T-helper 22 cell (primary cell): Measurements from ENCODE around the gene RETREG2.
"Not testable (repeated sequence)": the region's sequence is repeated elsewhere in the genome, so short reads cannot be mapped to it uniquely, and the experiment has no call there.

Experiments used
- DNase-seq: peaks from one replicate; pipeline ENCODE4 v3.0.0-alpha.2; 2020; ENCODE audit warnings: low read depth

RETREG2 gene

DNA sequence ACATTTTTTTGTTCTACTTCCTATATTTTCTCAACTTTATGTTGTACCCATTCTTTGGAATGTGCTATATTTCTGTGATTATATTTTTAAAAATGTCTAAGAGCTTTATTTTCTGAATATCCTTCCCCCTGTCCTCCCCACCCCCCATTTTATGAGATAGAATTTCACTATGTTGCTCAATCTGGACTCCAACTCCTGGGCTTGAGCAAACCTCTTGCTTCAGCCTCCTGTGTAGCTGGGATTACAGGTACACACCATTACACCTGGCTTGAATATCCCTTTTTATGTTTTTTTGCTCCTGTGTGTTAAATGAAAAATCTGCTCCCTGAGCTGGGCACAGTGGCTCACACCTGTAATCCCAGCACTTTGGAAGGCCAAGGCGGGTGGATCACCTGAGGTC, 19.3 kb downstream of the RETREG2 start:
- DNase-seq: no peak

DNA sequence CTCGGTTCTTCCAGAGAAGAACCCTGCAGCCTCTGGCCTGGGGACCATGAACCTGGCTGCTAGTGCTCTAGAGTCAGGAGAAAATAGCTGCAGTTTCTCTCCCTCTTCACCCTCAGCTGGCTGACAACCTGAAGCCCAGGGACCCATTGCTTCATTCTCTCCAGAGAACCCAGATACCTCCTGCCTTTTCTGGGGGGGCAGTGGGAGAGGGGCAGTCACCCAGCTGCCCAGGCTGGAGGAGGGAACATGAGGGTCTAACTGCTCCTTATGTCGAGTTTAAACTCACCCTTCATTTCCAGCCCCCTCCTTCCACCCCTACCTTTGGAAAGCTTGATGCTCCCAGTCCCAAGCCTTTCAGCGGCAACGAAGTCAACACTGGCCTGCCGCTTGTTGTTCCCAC, 20.9 kb downstream of the RETREG2 start:
- no peak for DNase-seq

DNA sequence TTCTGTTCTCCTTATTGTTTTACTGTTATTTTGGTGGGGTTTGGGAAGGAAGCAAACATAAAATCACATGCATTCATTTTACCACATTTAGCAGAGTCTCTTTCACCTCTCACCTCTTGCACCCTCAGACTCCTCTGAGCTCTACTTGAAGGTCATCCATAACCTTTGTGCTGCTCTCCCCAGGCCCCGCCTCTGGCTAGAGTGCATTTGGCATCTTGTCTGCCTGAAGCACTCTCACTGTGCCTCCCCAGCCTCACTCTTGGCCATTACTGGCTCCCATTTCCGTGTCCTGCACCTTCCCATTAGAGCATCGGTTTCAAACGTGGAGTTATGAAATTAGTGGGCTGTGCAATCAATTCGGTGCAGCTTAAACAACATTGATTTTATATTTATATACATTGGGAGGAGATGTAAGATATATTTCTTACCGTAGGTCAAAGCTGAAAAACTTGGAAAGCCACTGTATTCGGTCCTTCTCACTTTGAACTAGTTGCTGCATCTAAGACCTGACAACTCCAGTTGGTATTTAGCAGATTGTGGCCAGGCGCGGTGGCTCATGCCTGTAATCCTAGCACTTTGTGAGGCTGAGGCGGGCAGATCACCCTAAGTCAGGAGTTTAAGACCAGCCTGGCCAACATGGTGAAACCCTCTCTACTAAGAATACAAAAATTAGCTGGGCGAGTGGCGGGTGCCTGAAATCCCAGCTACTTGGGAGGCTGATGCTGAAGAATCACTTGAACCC, 21.6 kb downstream of the RETREG2 start:
- no peak for DNase-seq

DNA sequence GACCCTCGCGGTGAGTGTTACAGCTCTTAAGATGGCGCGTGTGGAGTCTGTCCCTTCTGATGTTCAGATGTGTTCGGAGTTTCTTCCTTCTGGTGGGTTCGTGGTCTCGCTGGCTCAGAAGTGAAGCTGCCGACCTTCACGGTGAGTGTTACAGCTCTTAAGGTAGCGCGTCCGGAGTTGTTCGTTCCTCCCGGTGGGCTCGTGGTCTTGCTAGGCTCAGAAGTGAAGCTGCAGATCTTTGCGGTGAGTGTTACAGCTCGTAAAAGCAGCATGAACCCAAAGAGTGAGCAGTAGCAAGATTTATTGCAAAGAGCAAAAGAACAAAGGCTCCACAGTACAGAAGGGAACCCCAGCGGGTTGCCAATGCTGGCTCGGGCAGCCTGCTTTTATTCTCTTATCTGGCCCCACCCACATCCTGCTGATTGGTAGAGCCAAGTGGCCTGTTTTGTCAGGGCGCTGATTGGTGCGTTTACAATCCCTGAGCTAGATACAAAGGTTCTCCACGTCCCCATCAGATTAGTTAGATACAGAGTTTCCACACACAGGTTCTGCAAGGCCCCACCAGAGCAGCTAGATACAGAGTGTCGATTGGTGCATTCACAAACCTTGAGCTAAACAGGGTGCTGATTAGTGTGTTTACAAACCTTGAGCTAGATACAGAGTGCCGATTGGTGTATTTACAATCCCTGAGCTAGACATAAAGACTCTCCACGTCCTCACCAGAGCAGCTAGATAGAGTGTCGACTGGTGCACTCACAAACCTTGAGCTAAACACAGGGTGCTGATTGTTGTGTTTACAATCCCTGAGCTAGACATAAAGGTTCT, 22.6 kb downstream of the RETREG2 start:
- not testable (repeated sequence) for DNase-seq

DNA sequence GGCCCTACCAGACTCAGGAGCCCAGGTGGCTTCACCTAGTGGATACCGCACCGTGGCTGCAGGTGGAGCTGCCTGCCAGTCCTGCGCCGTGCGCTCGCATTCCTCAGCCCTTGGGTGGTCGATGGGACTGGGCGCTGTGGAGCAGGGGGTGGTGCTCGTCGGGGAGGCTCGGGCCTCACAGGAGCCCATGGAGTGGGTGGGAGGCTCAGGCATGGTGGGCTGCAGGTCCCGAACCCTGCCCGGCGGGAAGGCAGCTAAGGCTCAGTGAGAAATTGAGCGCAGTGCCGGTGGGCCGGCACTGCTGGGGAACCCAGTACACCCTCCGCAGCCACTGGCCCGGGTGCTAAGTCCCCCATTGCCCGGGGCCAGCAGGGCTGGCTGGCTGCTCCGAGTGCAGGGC, 23.3 kb downstream of the RETREG2 start:
- DNase-seq: not testable (repeated sequence)

DNA sequence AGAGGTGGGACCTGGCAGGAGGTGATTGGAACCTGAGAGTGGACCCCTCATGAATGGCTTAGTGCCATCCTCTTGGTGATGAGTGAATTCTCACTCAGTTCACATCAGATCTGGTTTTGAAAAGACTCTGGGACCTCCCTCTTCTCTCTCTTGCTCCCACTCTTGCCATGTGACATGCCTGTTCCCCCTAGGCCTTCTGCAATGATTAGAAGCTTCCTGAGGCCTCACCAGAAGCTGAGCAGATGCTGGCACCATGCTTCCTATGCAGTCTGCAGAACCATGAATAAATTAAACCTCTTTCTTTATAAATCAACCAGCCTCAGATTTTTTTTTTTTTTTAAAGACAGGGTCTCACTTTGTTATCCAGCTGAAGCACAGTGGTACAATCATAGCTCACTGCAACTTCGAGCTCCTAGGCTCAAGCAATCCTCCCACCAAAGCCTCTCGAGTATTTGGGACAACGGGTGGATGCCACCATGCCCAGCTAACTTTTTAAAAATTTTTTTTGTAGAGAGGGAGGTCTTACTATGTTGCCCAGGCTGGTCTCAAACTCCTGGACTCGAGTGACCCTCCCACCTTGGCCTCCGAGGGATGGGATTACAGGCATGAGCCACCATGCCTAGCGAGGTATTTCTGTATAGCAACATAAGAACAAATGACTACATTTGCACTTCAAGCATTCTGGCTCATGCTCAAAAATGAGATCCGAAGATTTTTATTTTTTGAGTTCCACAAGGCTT, 26.5 kb downstream of the RETREG2 start:
- DNase-seq: no peak

DNA sequence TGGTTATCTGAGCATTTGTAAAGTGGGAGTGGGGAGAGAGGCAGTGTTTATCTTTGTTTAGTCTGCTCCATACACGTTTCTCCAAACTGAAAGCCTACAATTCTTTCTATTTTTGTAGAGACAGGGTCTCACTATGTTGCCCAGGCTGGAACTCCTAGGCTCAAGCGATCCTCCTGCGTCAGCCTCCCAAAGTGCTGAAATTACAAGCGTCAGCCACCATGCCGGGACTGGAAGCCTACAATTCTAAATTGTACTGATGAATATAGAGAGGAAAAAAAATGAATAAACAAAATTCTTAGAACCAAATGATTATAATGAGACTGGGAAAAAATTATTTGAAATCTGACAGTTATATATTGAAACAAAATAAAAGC, 27.1 kb downstream of the RETREG2 start:
- no peak for DNase-seq

DNA sequence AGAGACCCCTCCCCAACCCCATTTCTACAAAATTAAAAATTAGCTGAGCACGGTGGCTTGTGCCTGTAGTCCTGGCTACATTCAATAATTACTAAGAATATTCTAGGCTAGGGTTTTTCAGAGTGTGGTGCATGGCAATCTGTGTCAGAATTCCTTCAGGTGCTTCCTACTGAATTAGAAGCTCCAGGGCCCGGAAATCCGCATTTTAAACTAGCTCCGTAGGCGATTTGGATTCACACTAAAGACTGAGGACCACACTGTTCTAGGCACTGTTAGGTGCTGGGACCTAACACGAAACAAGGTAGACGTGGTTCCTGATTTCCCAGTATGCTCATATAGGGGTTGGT, 27.9 kb downstream of the RETREG2 start:
- DNase-seq: no peak

DNA sequence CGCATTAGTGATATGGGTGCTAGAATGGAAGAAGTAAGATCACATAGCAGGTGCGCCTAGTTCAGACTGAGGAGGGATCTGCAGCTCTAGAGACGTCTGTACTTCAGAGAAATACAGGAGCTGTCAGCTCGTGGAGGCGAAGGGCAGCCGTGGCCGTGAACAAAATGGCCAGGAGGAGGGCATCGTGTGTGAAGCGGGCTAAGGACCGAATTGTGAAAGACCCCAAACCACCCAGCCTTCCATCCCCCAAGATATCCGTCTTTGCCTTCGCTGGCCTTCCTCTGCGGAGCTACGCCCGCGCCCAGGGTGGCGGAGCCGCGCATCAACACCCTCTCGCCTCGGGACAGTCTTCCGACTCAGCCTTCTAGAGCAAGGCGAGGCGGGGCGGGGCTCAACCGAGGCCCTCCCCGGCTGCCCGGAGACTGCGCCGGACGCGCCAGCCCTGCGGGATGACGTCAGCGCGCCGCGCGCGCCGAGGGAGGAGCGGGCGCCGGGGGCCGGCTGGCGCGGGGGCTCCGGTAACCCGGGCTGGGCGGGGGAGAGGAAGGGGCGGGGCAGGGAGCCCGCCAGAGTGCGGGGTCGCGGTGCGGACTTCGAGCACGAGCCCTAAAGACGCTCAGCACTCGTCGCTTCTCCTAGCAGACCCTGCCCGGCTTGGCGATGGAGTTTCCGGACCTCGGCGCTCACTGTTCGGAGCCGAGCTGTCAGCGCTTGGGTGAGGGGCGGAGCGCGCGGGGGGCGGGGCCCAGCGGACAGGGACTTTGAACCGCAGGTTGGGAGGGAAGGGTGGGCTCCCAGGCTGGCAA, 28.5 kb downstream of the RETREG2 start, which contains the start of gene ZFAND2B:
ZFAND2B (plus strand) TSS at position 455 of the 806 bp plus-strand sequence; CDS start at position 661, 206 bp downstream.
- peak; percentile 91 for DNase-seq

DNA sequence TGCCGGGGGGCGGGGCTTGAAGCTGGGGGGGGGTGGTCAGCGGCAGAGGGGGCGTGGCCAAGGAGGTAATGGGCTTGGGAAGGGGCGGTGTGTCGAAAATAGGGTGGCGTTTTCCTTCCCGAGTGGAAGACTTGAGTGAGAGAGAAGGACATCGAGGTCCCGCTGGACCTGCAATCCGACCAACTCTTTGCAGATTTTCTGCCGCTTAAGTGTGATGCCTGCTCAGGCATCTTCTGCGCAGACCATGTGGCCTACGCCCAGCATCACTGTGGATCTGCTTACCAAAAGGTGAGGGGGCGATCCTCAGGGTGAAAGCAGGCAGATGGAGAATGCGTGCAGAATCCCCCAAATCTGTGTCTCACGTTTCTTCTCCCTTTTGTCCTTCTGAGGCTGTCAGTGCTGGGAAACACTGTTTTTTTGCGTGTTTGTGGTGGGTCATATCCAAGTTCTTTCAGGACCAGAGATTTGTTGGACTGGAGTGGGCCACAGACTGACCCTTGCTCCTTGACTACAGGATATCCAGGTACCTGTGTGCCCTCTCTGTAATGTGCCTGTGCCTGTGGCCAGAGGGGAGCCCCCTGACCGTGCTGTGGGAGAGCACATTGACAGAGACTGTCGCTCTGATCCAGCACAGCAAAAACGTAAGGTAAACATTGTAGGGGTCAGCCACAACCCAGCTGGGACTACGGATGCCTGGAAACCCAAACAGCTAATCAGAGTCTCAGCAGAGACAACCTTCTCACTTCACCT, 29.2 kb downstream of the RETREG2 start:
- DNase-seq: no peak

DNA sequence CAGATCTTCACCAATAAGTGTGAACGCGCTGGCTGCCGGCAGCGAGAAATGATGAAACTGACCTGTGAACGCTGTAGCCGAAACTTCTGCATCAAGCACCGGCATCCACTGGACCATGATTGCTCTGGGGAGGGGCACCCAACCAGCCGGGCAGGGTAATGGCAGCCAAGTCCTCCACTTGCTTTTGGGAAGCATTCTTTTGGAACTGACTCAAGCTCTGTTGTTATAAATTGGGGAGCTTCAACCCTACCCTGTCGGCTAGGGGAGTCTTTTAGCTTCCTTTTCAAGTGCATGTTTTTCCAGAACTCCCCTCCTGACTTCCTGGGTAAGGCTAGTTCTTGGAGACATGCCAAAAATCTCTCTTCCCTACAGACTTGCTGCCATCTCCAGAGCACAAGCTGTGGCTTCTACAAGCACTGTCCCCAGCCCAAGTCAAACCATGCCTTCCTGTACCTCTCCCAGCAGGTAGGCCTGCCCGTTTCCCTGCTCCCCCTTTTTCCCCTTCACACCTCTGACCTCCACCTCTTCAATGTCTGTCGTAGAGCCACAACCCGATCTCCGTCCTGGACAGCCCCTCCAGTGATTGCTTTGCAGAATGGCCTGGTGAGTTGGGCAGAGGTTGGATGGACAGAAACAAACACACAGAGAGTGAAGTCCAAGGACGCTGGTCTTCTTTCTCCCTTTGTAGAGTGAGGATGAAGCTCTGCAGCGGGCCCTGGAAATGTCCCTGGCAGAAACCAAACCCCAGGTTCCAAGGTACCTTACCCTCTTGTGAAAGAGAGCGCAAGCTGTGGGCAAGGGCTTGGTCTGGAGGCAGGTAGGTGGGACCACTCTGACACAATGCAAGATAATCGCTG, 30.0 kb downstream of the RETREG2 start:
- DNase-seq: no peak

DNA sequence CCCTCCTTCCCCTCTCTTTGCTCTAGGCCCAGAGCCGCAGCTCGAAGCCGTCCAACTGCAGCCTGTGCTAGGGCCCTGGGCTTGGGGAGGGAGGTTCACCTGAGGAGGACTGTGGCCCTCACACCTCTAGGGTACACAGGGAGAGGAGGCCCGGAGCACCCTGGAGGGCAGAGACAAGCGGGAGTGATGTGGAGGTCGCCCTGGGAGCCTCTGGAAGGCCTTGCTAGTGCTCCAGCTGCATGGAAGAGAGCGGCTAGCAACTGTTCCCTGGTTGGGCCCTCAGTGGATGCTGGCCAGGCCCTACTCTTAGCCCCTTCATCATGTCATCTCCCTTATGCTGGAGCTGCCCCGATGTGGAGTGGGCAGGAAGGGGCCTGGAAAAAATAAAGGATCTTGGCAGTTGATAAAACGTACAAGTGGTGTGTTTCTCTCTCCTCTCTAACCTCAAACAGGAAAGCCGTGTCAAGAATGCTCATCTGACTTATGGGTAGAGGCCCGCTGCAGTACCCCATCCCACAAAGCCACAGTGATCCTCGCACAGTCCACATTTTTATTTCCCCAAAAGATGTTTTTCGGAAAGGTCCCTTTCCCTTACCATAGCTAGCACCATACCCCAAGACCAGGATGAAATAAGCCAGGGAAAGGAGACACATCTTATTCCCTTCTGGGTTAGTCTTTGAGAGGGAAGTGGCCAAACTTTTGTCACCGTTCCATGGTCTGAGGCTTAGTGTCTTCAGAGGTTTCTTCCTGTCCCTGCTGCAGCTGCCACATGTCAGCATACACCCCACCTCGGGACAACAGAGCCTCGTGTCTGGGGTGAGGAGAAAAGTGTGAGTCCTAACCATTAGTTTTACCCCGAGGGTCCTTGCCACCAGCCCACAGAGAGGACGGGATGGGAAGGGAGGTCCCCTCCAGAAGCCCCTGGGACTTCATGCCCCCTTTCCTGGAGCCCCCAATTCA, 31.4 kb downstream of the RETREG2 start:
- no peak for DNase-seq

DNA sequence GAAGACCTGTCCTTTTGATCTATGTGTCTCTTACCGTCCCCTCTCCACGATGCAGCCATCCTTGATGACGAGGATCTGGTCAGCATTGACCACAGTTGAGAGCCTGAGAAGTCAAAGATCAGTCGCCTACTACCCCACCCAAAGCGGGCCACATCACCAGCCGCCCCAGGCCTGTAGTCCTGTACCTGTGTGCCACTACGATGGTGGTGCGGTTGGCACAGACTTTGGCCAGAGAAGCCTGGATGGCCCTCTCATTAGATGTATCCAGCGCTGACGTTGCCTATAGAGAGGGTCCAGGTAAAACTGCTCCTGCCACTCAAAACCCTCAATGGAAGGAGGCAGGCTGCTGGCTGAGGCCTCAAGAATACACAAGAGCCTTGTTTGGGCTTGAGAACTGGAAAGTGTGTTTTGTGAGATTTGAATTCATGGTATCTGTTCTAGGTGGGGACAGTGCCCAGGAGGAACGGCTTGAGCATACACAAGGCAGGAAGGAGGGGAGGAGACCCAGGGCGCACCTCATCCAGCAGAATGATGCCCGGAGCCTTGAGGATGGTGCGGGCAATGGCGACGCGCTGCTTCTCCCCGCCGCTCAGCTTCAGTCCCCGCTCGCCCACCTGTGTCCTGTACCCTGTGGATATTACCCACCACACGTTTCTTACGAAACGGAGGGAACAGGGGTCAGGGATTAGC, 32.3 kb downstream of the RETREG2 start:
- no peak for DNase-seq

DNA sequence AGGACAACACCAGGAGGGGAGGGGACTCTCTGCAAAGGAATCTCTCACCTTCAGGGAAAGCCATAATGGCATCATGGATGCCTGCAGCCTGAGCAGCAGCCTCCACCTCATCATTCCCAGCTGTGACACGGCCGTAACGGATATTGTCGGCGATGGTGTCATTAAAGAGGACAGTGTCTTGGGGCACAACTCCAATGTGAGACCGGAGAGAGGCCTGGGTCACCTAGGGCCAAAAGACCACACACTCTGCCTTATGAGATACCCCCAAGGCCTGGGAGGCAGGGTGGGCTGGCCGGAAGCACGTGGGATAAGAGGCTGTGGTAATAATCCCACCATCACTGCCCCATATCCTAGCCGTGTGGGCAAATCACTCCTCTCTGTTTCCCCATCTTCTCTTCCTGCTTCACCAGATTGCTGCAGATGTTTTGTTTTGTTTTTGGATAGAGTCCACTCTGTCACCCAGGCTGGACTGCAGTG, 32.8 kb downstream of the RETREG2 start:
- DNase-seq: no peak

DNA sequence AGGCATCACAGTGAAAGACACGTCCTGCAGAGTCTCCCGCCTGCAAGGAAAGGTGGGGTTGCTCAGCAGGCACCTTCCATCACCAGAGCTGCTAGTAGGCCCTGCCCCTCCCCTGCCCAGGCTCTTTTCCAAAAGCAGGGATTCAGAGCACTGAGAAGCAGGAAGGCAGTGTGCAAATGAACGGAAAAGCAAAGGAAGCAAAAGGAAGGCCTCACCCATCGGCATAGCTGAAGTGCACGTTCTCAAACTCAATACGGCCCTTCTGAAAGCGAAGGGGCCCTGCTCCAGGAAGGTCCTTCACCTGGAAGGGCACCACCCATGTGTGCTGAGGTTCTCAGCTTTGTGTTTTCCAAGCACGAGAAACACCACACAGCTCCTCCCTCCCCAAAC, 34.9 kb downstream of the RETREG2 start:
- no peak for DNase-seq

DNA sequence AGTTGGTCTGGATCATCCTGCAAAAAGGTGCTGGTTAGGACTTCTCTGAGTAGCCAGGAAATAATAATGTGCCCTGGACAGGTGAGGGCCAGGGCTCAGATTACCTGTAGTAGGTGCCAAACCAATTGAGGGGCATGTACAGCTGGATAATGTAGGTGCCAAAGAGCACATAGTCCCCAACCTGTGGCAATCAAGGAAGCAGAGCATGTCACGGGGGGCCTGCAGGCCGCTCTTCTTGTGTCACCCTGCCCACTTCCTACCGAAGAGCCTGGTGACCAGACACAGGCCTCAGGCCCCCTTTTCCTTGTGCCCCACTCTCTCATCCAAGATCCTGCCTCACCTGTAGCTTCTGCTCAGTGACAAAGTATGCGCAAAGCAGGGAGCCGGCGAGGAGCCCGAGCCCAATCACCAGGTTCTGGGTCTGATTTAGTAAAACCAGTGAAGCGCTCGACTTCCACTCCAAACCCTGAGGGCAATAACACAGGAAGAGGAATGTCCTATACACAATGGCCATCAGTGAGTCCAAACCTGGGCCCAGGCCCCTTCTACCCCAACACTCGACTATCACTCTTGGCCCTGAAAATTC, 35.5 kb downstream of the RETREG2 start:
- no peak for DNase-seq

DNA sequence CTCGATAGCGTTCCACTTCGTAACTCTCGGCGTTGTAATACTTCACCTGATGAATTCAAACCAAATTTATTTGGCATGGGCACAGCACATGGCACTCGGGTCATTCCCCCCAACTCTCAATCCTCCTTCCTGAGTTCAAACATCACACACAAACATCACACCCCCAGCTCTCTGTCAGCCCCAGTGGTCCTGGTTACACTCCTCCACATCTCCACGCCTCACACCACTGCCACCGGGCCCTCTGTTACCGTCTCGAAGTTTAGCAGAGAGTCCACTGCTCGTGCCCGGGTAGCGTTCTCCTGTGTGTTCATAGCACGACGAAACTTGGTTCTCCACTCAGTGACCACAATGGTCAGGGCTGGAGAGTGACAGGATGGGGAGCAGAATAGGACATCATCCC, 36.1 kb downstream of the RETREG2 start:
- DNase-seq: no peak

DNA sequence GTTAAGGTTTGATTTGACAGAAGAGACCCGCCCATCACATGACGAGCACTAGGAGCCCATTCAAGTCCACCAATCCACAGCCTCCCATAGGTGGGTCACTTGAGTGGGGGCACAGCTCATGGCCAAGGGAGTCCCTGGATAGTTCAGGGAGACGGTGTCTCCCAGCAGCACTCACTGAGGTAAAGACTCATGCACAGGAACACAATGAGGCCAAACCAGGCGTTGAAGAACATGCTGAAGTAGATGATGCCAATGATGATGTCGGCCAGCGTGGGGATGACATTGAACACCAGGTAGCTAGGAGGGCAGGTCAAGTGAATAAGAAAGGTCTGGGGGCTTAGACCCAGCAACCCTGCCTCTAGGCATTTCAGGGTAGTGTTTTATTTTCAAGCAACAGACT, 36.7 kb downstream of the RETREG2 start:
- no peak for DNase-seq
